ENCODE data around the gene DUOX1.

DNA sequence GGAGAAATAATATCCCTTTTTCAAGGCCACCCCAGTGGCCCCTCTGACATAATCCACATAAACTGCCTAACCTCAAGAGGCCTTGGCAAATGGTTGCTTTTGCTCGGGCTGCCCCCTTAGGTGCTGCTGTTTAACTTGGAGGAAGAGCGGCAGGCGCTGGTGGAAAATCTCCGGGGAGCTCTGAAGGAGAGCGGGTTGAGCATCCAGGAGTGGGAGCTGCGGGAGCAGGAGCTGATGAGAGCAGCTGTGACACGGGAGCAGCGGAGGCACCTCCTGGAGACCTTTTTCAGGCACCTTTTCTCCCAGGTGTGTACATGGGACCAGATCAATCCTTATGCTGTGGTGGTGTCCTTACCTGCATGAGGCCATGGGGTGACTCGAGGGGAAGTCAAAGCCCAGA, 15.0 kb downstream of the DUOX1 start:
- TF ChIP-seq CTCF (IDR thresholded peaks at IDR 0.05) (no peak), EP300 (IDR thresholded peaks at IDR 0.05) (no peak)

All from esophagus muscularis mucosa (tissue), 3 donors.